Kidney glomerular epithelial cell (primary cell): ENCODE results near the gene C3orf80.
"Not testable (repeated sequence)": the region's sequence is repeated elsewhere in the genome, so short reads cannot be mapped to it uniquely, and the experiment has no call there.

Source experiments
- DNase-seq: peaks from one replicate; lab custom pipeline; 2025; lab: John Stamatoyannopoulos, UW

The C3orf80 gene

DNA sequence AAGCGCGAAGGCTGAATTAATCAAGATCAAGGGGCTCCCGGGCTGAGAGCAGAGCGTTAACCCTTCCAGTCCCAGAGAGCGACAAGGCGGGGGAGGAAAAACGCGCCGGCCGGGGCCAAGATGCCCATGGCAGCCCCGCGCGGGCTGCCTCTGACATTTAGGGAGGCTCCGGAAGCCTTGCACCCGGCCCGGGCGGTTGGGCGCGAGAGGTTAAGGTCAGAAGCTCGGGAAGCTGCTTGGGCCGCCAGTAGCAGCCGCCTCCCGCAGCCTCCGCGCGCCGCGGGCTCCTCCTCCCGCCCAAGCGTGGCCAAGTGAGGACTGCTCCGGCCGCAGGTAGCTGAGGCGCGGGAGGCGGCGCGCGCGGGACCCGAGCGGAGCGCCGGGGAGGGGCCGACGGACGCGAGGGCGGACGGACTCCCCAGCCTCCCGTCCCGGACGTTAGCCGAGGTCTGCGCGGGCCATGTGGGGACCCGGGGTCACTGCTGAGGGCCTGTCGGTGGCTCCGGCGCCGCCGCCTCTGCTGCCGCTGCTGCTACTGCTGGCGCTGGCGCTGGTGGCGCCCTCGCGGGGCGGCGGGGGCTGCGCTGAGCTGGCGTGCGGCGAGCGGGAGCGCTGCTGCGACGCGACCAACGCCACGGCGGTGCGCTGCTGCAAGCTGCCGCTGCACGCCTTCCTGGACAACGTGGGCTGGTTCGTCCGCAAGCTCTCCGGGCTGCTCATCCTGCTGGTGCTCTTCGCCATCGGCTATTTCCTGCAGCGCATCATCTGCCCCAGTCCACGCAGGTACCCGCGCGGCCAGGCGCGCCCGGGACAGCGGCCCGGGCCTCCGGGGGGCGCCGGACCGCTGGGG lies at the start of gene C3orf80:
C3orf80 (plus strand) TSS at position 247 of the 850 bp plus-strand sequence; CDS start at position 461, 214 bp downstream.
- no peak for DNase-seq

GRCh38 chr3:160176923-160177322 lies 48.3 kb upstream of the C3orf80 start:
- no peak for DNase-seq

- DNase-seq, result not testable (repeated sequence)
Measured at GRCh38 chr3:160178661-160179060, 46.6 kb upstream of the C3orf80 start.

DNA sequence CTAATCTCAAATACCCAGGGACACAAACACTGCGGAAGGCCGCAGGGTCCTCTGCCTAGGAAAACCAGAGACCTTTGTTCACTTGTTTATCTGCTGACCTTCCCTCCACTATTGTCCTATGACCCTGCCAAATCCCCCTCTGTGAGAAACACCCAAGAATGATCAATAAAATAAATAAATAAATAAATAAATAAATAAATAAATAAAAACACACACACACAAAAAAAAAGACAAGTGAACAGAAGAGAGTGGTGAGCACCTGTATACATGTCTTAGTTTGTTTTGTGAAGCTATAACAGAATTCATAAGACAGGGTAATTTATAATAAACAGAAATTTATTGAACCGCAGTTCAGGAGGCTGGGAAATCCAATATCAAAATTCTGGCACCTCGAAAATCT lies 45.8 kb upstream of the C3orf80 start:
- DNase-seq, result not testable (repeated sequence)

DNA sequence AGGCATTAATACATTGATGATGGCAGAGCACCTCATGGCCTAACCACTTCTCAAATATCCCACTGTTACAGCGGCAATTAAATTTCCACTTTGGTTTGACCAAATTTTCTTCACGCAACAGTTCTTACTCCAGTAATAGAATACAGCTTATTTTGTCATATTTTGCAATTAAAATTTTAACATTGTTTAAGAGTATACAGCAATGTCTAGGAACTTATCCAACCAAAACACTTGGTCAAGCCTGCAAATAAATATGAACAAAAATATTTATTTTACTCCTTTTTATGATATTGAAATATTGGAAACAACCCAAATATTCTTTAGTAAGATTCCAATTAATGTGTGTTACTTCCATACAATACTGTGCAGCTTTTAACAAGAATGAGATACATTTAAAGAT lies 45.3 kb upstream of the C3orf80 start:
- DNase-seq, result no peak

- DNase-seq, result no peak
Measured at GRCh38 chr3:160180581-160181216, 44.5 kb upstream of the C3orf80 start.

DNA sequence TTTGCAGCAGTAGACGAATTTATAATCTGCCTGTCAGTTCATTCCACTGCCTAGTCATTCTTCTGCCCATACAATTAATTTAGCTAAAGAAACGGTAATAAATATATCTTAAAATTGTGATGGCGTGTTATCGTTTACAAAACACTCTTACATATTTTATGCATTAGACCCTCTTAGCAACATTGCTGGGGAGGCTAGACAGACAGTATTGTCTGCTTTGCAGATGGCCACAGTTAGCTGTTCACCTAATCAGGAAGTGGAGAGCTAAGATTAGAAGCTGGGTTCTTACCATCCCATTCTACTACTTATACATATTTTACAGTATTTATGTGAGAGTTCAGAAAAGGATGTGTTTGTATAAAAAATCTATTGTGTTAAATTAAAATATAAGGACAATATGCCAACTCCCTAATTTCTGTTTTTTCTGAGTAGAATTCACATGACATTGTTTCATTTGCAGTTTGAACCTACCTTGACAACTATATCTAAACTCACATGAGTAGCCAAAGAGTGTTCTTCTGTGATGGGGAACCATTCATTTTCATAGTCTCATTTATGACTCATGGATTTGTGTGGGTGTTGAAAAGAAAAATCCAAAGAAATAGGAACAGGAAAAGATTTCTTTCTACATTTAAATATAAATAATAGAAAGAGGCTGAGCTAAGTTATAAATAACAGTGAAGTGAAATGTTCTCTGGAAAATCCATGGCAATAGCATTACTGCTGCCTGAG lies 41.7 kb upstream of the C3orf80 start:
- no peak for DNase-seq

DNA sequence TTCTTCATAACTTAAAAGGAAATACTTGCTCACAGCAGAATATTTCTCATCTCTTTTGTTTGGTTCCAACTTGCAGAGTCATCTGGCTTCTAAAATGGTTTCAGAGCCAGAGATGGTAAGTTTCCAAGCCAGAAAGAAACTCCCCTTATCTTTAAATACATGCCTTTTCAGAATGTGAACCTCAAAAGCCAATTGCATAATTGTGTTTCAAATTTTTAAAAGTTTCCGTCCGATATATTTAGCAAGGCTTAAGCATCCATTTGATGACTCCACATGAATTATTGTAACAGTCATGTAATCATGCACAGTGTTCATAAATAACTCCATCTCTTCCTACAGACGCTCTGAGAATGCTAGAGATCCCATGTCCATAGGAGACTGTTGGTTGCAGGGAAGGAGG lies 40.6 kb upstream of the C3orf80 start:
- no peak for DNase-seq

- DNase-seq, result no peak
Measured at GRCh38 chr3:160185751-160186150, 39.5 kb upstream of the C3orf80 start.

DNA sequence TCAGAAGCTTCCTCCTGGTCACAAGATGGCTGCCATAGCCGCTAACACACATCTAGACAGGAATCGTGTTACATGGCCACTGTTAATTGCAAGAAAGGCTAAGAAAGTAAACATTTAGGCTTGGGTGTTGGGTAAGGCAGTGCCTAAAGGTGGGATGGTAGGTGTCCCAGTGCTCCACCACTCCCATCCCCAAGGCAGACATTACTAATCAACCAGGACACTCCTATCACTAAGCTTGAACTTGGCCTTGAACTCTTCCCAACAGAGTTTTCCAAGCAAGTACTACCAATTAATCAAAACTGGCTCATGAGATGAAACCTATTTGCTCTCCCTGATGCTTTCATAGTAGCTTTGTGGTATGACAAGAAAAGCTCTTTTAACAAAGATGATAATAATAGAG lies 37.9 kb upstream of the C3orf80 start:
- DNase-seq, result no peak

DNA sequence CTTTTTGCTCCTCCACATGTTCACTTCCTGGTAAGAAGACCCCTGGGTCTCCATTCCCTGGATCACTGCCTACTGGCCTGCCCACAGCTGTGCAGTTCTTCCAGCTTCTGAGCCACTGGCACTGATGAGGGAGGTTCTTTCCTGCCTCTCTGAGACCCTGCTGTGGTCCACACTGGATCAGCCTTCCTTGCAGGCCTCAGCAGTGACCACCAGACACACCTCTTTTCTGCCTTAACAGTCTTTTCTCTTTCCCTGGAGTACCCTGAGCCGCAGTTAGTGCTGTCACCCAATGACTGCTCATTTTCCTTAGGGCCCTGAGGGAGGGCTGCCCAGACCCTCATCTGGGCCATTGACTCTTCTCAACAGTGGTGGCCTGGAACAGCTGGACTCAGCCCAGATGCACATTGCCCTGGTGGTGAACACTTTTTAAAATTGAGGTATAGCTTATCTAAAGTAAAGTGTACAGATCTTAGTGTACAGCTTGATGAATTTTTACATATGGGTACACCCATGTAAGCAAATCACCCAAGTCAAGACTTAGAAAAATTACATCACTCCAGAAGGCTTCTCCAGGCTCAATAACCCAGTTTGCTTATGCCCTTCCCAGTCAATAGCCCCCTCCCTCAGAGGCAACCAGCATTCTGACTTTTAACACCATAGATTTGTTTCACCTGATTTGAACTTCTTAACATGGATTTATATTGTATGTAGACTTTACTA lies 32.8 kb upstream of the C3orf80 start:
- DNase-seq, result no peak

DNA sequence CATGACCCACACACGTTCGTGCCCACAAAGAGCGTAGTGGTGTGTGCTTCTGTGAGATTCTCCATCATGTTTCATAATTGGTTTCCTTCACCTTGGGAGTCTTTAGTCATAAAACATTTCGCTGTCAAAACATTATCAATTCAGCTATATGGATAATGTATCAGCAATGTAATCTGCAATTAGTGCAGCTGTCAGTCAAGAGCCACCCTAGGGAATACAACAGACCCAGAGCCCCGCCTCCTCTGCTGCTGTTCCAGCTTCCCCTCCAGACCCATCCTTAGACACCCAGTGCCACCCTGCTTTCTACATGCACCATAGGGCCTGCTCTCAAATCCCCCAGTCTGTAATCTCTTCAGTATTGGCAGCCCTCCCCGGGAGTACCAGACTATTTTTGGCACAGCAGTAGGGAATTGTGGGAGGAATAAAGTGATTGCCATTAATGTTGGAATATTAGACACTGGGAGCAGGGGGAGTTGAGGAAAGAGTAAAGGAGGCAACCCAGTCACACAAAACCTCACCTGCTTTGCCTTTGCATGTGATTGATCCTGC lies 31.5 kb upstream of the C3orf80 start:
- no peak for DNase-seq

DNA sequence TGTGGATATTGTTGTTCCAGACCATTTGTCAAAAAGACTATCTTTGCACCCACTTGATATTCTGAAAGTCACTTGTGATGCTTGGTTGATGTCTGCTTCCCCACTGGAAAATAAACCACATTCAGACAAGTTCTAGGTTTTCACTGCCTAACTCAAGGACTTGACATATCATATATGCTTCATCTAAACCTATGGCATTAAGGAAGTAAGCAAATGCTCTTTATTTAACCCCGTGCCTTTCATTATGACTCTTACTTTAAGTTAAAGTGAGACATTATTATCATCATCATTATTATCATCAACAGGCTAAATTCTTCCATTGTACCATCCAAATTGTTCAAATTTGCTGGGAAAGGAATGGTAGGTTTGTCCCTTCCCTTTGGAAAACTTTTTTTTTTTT lies 30.8 kb upstream of the C3orf80 start:
- no peak for DNase-seq

DNA sequence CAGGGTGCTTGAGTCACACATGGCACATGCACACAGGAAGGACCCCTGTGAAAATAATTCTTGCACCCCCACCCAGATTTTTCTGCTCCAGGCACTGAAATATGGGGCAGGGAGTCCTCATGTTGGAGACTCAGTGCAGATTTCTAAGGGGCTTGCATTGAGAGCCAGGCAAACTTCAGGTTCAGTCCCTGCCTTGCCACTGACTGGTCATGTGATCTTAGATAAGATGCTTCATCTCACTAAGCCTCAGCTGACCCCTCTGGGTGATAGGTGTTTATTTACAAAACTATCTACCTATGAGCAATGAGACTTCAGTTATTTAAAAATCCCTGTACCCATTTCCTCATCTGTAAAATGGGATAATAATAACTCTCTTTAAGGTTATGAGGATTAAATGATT lies 30.1 kb upstream of the C3orf80 start:
- DNase-seq, result no peak

DNA sequence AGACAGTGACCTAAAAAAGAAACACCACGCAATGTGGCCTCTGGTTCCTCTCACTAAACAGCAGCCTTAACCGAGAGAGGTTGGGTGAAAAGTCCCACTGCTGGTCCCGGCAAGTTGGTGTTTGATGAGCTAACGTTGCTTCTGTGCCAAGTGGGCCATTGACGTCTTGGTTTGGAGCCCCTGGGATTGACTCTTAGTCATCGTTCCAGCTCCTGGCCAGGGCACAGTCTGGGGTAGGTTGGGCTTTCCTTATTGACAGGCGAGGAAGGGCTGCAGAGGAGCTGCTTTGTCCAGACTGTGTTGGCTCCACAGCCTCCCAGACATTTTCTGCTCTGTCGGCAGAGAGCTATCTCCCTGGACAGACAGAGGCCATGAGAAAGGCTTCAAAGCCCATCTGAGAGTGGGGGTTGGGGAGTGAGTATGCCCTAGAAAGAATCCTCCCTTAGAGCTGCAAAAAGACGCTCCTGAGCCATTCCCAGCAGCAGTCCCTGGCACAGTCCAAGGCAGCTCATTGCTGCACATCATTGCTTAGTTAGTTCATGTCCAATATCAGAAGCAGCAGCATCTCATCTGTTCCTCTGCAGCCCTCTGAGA lies 28.6 kb upstream of the C3orf80 start:
- DNase-seq, result no peak

DNA sequence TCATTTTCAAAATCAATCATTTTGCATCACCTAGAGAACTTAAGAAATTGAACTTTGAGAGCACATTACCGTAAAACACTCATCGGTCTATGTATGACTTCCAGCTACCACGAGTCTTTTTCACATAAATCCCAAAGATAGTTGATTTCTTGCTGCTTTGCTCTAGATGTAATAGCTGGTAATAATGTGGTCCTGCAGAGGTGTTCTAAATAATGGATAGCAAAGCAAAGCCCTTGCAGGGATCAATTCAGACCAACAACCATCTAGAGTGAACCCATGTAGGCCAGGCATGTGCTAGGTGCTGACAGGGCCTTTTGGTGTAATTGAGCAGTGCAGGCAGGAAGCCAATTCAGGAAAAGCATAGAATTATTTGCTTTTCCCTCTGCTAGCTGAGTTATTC lies 26.1 kb upstream of the C3orf80 start:
- DNase-seq, result no peak

- DNase-seq, result no peak
Measured at GRCh38 chr3:160200353-160200752, 24.9 kb upstream of the C3orf80 start.

DNA sequence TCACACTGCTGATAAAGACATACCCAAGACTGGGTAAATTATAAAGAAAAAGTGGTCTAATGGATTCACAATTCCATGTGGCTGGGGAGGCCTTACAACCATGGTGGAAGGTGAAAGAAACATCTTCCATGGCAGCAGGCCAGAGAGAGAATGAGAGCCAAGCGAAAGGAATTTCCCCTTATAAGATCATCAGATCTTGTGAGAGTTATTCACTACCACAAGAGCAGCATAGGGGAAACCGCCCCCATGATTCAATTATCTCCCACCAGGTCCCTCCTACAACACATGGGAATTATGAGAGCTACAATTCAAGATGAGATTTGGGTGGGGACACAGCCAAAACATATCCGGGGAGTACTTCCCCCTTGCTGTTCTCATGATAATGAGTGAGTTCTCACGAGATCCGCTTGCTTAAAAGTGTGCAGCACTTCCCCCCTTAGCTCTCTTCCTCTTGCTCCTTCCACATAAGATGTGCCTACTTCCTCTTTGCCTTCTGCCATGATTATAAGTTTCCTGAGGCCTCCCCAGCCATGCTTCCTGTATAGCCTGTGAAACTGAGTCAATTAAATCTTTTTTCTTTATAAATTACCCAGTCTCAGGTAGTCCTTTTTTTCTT lies 20.7 kb upstream of the C3orf80 start:
- DNase-seq, result not testable (repeated sequence)

DNA sequence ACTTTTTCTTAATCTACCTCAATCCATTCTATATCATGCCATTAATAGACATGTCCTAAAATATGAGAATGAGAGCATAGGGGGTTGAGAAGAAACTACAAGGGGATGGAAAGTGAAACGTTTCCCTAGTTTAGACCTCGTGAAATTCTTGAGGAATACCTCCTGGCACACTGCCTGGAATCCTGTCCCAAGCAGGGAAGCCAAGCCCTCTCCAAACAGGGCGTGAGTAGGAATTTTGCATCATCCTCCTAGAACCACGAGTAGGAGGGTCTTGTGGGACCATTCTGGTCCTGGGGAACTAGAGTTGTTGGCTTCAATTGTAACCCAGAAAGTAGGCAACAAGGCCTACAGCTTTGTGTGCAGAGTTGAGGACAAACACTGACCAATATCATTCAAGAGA lies 19.6 kb upstream of the C3orf80 start:
- DNase-seq, result no peak

- no peak for DNase-seq
Measured at GRCh38 chr3:160210341-160210740, 14.9 kb upstream of the C3orf80 start.

- DNase-seq, result peak; percentile 43
Measured at GRCh38 chr3:160210799-160211221, 14.4 kb upstream of the C3orf80 start.
